Measurements from ENCODE around the gene PSMB9. TPM values are rescaled to one million over a fixed set of nuclear protein-coding genes. Genes with fewer than 3 reads are reported as not detected.

PSMB9 gene
- total and polyA plus RNA-seq, 2 experiments from 2014 or later, result 3.3 TPM; not detected in 1

GRCh38 chr6:32818867-32819266 is 35.1 kb upstream of the PSMB9 start:
- no peak overlapping the region for H3K4me3 ChIP-seq
- no peaks in the 10 kb centered on the region for H3K9me3 ChIP-seq (ENCODE audit: low read depth)
- no peak for TF ChIP-seq CTCF (IDR thresholded peaks at IDR 0.05; ENCODE audit: poor library complexity)
- TF ChIP-seq EZH2phosphoT487 (IDR thresholded peaks at IDR 0.05; ENCODE audit: low read depth, severe bottlenecking, unreplicated experiment), result no peak
- no peak for TF ChIP-seq EZH2 (IDR thresholded peaks at IDR 0.05; ENCODE audit: borderline replicate concordance)
- H3K9me2 ChIP-seq (replicated peaks; ENCODE audit: insufficient read depth), result no peaks in the 10 kb centered on the region
- H3K4me1 ChIP-seq (ENCODE audit: insufficient read depth), result no peaks in the 10 kb centered on the region
- no peaks in the 10 kb centered on the region for H4K20me1 ChIP-seq (ENCODE audit: insufficient read depth, poor library complexity, severe bottlenecking)
- H3K79me2 ChIP-seq, result no peaks in the 10 kb centered on the region
- no peaks in the 10 kb centered on the region for H3K27me3 ChIP-seq
- no peak overlapping the region for H3K27ac ChIP-seq
- no peak overlapping the region for H3K4me2 ChIP-seq
- no peak overlapping the region for H2AFZ ChIP-seq
- 75% methylated on average over 2 of the region's 2 CpGs for WGBS (ENCODE audit: low lambda C conversion rate, missing lambda C conversion rate)
- DNase-seq (ENCODE audit: low spot score), result no peak
- no peaks in the 10 kb centered on the region for H3K36me3 ChIP-seq (replicated peaks; ENCODE audit: insufficient read depth, low read depth)

- Histone ChIP-seq H2AFZ (no peak overlapping the region), H3K27ac (no peak overlapping the region), H3K9me3 (ENCODE audit: low read depth) (no peaks in the 10 kb centered on the region), H3K9me2 (replicated peaks; ENCODE audit: insufficient read depth) (no peaks in the 10 kb centered on the region), H3K79me2 (no peaks in the 10 kb centered on the region), H3K36me3 (replicated peaks; ENCODE audit: insufficient read depth, low read depth) (no peaks in the 10 kb centered on the region), H3K4me3 (no peak overlapping the region), H3K4me1 (ENCODE audit: insufficient read depth) (no peaks in the 10 kb centered on the region), H3K27me3 (no peaks in the 10 kb centered on the region), H4K20me1 (ENCODE audit: insufficient read depth, poor library complexity, severe bottlenecking) (no peaks in the 10 kb centered on the region), H3K4me2 (no peak overlapping the region)
- WGBS (ENCODE audit: low lambda C conversion rate, missing lambda C conversion rate), result 68% methylated on average over 3 of the region's 3 CpGs
- no peak for DNase-seq (ENCODE audit: low spot score)
- TF ChIP-seq EZH2phosphoT487 (IDR thresholded peaks at IDR 0.05; ENCODE audit: low read depth, severe bottlenecking, unreplicated experiment) (no peak), EZH2 (IDR thresholded peaks at IDR 0.05; ENCODE audit: borderline replicate concordance) (no peak)
These were observed 34.3 kb upstream of the PSMB9 start for GRCh38 chr6:32819729-32820128.

GRCh38 chr6:32825966-32826365 is 28.0 kb upstream of the PSMB9 start:
- no peaks in the 10 kb centered on the region for H3K27me3 ChIP-seq
- H3K4me3 ChIP-seq, result no peak overlapping the region
- no peaks in the 10 kb centered on the region for H3K36me3 ChIP-seq (replicated peaks; ENCODE audit: insufficient read depth, low read depth)
- no peaks in the 10 kb centered on the region for H3K79me2 ChIP-seq
- TF ChIP-seq CTCF (IDR thresholded peaks at IDR 0.05; ENCODE audit: poor library complexity) (peak; percentile 48), EZH2phosphoT487 (IDR thresholded peaks at IDR 0.05; ENCODE audit: low read depth, severe bottlenecking, unreplicated experiment) (no peak)
- 59% methylated on average over 2 of the region's 2 CpGs for WGBS (ENCODE audit: low lambda C conversion rate, missing lambda C conversion rate)
- H3K4me1 ChIP-seq (ENCODE audit: insufficient read depth), result no peaks in the 10 kb centered on the region
- no peaks in the 10 kb centered on the region for H3K9me2 ChIP-seq (replicated peaks; ENCODE audit: insufficient read depth)
- H4K20me1 ChIP-seq (ENCODE audit: insufficient read depth, poor library complexity, severe bottlenecking), result no peaks in the 10 kb centered on the region
- H3K4me2 ChIP-seq, result no peak overlapping the region
- DNase-seq (ENCODE audit: low spot score), result no peak
- no peak overlapping the region for H3K27ac ChIP-seq
- H3K9me3 ChIP-seq (ENCODE audit: low read depth), result no peaks in the 10 kb centered on the region
- H2AFZ ChIP-seq, result no peak overlapping the region

GRCh38 chr6:32827025-32827424 is 27.0 kb upstream of the PSMB9 start:
- no peak overlapping the region for H2AFZ ChIP-seq
- no peak for DNase-seq (ENCODE audit: low spot score)
- H3K9me3 ChIP-seq (ENCODE audit: low read depth), result no peaks in the 10 kb centered on the region
- no peaks in the 10 kb centered on the region for H3K27me3 ChIP-seq
- no peak overlapping the region for H3K4me3 ChIP-seq
- H3K36me3 ChIP-seq (replicated peaks; ENCODE audit: insufficient read depth, low read depth), result no peaks in the 10 kb centered on the region
- H3K4me1 ChIP-seq (ENCODE audit: insufficient read depth), result no peaks in the 10 kb centered on the region
- TF ChIP-seq CTCF (IDR thresholded peaks at IDR 0.05; ENCODE audit: poor library complexity), result no peak
- no peak for TF ChIP-seq EZH2 (IDR thresholded peaks at IDR 0.05; ENCODE audit: borderline replicate concordance)
- no peak for TF ChIP-seq EZH2phosphoT487 (IDR thresholded peaks at IDR 0.05; ENCODE audit: low read depth, severe bottlenecking, unreplicated experiment)
- H3K27ac ChIP-seq, result no peak overlapping the region
- WGBS (ENCODE audit: low lambda C conversion rate, missing lambda C conversion rate), result 89% methylated on average over 3 of the region's 3 CpGs
- no peaks in the 10 kb centered on the region for H3K79me2 ChIP-seq
- no peaks in the 10 kb centered on the region for H4K20me1 ChIP-seq (ENCODE audit: insufficient read depth, poor library complexity, severe bottlenecking)
- H3K4me2 ChIP-seq, result no peak overlapping the region
- H3K9me2 ChIP-seq (replicated peaks; ENCODE audit: insufficient read depth), result no peaks in the 10 kb centered on the region
